Measurements from ENCODE around the gene PRAMEF9.
"Not testable (repeated sequence)": the region's sequence is repeated elsewhere in the genome, so short reads cannot be mapped to it uniquely, and the experiment has no call there.

- not testable (repeated sequence) for TF ChIP-seq CTCF, MEIS2, SMYD3 (CRISPR knock-in tag; IDR thresholded peaks at IDR 0.05)
Measured at GRCh38 chr1:13222788-13223187, 51.1 kb downstream of the PRAMEF9 start.

All from HepG2 (cell line).